A549 (cell line): ENCODE data around the gene NDUFB10.

Experiments
- BHLHE40 ChIP-seq: IDR thresholded peaks from 2 replicates; pipeline ENCODE4 v1.6.1; 2012; ENCODE audit warnings: low read depth, low read length, inconsistent platforms
- CBX8 ChIP-seq: fragments of 200-600 bp; sonication (generic); IDR thresholded peaks from 2 replicates; pipeline ENCODE4 v1.6.1; 2016
- CTCF ChIP-seq: fragments of >200 bp; sonication (Bioruptor Twin); formaldehyde crosslinking; IDR thresholded peaks from 3 replicates; pipeline ENCODE4 v1.5.1; 2016
- EP300 ChIP-seq, 2 experiments: fragments of >200 bp; sonication (Bioruptor Twin); formaldehyde crosslinking; IDR thresholded peaks; 2 replicates in 1 of 2; 3 replicates in 1 of 2; pipeline ENCODE4 v1.6.1; 2016 to 2017
- ESRRA ChIP-seq: fragments of 150-350 bp; IDR thresholded peaks from 2 replicates; pipeline ENCODE4 v1.6.1; 2014; ENCODE audit warnings: mild to moderate bottlenecking, low read length, borderline replicate concordance
- MAFK ChIP-seq: fragments of 450-650 bp; IDR thresholded peaks from 2 replicates; pipeline ENCODE4 v1.6.1; 2014; ENCODE audit not compliant: partially characterized antibody
- NR3C1 ChIP-seq: fragments of >200 bp; sonication (Bioruptor Twin); formaldehyde crosslinking; IDR thresholded peaks from 3 replicates; pipeline ENCODE4 v1.6.1; 2017
- POLR2A ChIP-seq: IDR thresholded peaks from 2 replicates; pipeline ENCODE4 v1.6.1; 2012; ENCODE audit warnings: mild to moderate bottlenecking, low read length
- RAD21 ChIP-seq, 2 experiments: fragments of >200 bp in 1 of 2; sonication (Bioruptor Twin) in 1 of 2; formaldehyde crosslinking in 1 of 2; IDR thresholded peaks in 1 of 2; conservative IDR thresholded peaks in 1 of 2; 2 replicates in 1 of 2; 3 replicates in 1 of 2; pipeline ENCODE4 v1.6.1; 2012 to 2018; ENCODE audit warnings: inconsistent platforms in 1 of 2
- REST ChIP-seq: fragments of 200-600 bp; sonication (generic); IDR thresholded peaks from 2 replicates; pipeline ENCODE4 v1.6.1; 2016; ENCODE audit warnings: antibody characterized with exemption, mild to moderate bottlenecking, moderate library complexity
- RNF2 ChIP-seq: fragments of 200-600 bp; sonication (generic); IDR thresholded peaks from 2 replicates; pipeline ENCODE4 v1.6.1; 2016; ENCODE audit warnings: low read depth, mild to moderate bottlenecking, antibody characterized with exemption, moderate library complexity, borderline replicate concordance
- SMC3 ChIP-seq: fragments of >200 bp; sonication (Bioruptor Twin); formaldehyde crosslinking; IDR thresholded peaks from 3 replicates; pipeline ENCODE4 v1.6.1; 2018; ENCODE audit warnings: inconsistent platforms
- TF ChIP-seq, protein P1 (sequence below): fragments of >200 bp; sonication (Bioruptor Twin); formaldehyde crosslinking; IDR thresholded peaks from 3 replicates; pipeline ENCODE4 v1.6.1; 2016

- TF ChIP-seq NR3C1 = no peak
- peak; percentile 11; the same call in 1 of the 3 replicates for TF ChIP-seq CTCF
- TF ChIP-seq BHLHE40 = no peak
- TF ChIP-seq CBX8 = no peak
- no peak for TF ChIP-seq EP300 (IDR thresholded peaks at IDR 0.05)
- no peak for TF ChIP-seq RAD21 (conservative IDR thresholded peaks at IDR 0.05 in 1 of 2, IDR thresholded peaks at IDR 0.05 in 1 of 2)
- TF ChIP-seq SMC3 = no peak
- TF ChIP-seq, protein P1, sequence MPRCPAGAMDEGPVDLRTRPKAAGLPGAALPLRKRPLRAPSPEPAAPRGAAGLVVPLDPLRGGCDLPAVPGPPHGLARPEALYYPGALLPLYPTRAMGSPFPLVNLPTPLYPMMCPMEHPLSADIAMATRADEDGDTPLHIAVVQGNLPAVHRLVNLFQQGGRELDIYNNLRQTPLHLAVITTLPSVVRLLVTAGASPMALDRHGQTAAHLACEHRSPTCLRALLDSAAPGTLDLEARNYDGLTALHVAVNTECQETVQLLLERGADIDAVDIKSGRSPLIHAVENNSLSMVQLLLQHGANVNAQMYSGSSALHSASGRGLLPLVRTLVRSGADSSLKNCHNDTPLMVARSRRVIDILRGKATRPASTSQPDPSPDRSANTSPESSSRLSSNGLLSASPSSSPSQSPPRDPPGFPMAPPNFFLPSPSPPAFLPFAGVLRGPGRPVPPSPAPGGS = no peak
- no peak for TF ChIP-seq REST
- TF ChIP-seq RNF2 = no peak
- no peak for TF ChIP-seq POLR2A
- no peak for TF ChIP-seq MAFK
- no peak for TF ChIP-seq ESRRA
Measured at GRCh38 chr16:1941162-1942046, 17.9 kb upstream of the NDUFB10 start.
